GM19238 (cell line): ENCODE results near the gene C11orf42.
A peak's percentile ranks its signal among the peaks of the same experiment; 100 is the strongest.

Experiments
- DNase-seq: peaks from one replicate; pipeline ENCODE4 v3.0.0; 2011; ENCODE audit warnings: low spot score; ENCODE audit not compliant: insufficient read length

C11orf42 gene, protein sequence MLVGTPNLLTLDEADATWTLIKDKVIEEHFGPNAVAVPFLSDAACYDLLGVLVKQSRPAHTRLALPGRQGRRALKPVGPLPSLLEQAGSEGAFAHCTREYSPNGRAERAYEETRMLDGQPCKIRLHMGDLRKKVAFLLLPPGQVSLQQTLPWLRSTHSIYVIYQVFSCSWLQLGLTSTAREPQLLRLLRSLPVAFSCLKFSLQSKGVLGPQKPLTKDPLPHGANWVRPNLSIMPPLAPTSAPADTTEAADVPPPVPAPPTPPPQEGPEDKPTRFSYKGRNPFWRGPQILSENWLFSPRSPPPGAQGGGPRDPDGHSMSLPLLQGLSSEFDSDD

DNA sequence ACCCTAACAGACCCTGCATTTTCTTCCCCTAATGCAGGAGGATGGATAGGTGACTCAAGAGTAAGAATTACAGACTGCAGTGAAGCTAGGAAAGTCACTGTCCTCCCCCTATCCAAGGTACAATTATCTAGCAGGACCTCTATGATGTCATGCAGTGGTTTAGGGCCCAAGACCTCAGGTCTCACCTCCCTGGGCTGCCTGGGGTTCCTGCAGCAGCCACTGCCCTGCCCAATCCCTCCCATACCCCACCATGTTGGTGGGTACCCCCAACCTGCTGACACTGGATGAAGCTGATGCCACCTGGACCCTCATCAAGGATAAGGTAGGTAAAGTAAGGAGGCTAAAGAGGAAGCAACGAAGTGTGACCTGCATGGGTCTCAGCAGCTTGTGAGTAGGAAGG, at the start of gene C11orf42:
C11orf42 (plus strand) TSS at position 192 of the 400 bp plus-strand sequence; CDS start at position 251, 59 bp downstream.
- no peak for DNase-seq

DNA sequence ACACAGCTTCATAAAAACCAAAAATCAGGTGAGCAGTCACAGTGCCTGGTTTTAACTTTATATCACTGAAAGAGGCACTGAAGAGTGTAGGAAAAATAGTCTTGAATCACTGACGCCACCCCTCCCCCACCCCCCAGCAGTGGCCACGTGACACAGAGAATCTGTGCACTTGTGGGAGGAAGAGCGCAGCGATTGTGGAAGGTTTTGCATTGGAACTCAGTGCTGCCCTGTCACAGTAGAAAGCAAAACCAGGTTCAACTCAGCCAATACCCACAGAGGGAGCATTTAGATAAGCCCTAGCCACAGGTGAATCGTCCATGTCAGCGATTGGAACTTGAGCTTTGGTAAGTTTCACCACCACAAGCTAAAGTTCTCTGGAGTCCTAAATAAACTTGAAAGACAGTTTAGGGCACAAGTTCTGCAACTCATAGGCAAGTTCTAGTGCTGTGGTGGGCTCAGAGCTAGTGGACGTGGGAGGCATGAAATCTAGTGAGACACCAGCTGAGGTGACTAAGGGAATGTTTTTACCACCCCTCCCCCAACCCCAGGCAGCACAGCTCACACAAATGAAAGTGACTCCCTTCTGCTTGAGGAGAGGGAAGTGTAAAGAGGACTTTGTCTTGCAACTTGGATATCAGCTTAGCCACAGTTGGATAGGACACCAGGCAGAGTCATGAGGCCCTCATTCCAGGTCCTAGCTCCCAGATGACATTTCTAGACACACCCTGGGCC, 48.6 kb upstream of the C11orf42 start:
- DNase-seq, result no peak

DNA sequence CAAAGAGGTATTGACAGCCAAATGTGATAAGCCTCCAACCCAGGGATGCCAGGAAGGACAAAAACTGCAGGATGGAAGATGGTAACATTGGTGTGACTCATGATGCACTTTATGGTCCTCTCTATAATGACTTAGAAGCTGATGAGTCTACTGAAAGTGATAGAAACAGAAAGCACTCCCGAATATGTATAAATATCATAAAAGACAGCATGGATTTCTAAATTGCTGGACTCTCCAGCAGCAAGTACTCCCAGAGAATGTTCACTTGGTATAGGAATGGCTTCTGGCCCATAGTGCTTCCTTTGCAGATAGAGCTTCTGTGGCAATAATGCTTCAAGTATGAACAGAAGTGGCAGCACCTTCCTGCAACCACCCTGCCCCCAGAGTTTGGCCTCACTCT, 35.1 kb upstream of the C11orf42 start, which contains the start of gene OR52B2:
OR52B2 (minus strand) TSS at position 101 of the 400 bp plus-strand sequence; CDS start at position 101, 0 bp downstream.
- DNase-seq, result no peak

- no peak for DNase-seq
Measured at GRCh38 chr11:6175440-6175839, 29.9 kb upstream of the C11orf42 start.

DNA sequence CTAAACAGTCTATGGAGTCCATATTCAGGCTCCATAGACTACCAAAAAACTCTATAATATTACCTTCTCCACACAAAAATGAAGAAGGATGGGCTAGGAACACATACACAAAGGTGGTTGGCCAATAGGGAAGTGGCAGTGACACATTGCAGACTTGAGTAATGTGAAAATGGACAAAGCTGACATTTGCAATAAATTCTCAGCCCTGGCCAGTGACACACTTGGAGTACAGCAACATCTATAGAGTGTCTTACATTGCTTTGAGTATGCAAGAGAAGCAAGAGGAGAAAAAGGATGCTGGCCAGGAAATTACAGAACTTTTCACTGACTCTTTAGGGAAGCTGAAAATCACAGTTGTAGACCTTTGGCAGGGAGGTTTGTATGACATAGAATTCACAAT, 13.6 kb upstream of the C11orf42 start:
- DNase-seq, result no peak

DNA sequence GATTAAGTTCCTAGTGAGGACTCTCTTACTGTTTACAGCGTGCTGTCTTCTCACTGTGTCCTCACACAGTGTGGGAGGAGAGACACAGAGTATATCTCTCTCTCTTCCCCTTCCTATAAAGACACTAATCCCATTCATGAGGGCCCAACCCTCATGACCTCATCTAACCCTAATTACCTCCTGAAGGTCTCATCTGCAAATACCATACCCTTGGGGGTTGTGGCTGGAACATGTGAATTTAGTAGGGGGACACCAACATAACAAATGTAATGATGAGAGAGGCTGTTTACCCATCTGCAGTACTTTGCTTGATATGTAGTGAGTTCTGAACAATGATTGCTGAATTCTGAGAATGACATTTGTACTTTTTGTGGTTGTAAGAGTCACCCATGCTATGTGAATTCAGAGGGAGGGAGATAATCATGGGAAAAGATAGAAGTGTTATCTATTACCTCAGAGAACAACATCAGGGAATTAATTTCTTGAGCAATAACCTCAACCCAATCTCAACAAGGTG, 11.2 kb upstream of the C11orf42 start:
- DNase-seq, result no peak

GRCh38 chr11:6196396-6196795, 9.0 kb upstream of the C11orf42 start:
- DNase-seq, result no peak

DNA sequence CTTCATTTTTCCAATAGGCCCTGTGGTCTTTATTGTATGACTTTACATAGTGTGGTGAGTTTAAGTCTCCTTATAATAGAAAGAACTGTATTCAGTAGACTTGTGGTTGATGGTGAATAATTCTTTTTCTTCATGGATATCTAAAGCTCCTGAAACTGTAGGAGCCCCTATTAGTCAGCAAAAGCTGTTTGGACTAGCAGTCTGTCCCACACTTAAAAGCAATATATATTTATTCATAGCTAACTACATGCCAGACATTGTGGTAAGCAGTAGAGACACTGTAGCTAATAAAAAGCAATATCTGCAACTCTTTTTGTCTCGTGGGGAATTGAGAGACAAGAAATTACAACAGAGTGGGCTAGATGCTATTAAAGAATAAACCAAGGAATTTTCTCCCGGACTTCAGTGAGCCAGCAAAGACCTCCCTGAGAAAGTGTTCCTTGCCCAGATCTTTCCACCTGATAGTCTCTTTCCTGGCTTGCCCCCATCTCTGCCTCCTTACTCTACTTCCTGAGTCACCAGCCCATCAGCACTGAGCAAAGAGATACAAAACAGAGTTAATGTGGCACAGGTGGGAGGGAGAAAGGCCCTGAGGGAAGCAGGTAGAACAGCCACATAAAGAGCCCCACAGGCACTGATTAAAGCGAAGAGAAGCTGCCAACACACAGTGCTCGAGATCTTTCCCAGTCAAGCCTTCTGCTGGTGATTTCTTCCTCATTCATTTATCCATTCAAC, 7.7 kb upstream of the C11orf42 start:
- no peak for DNase-seq

GRCh38 chr11:6199174-6199810, 6.1 kb upstream of the C11orf42 start, which contains the start of gene OR52W1:
Gene OR52W1, plus strand, starts transcription at chr11:6199224. Its CDS starts 0 bp downstream, at chr11:6199224.
- DNase-seq, result no peak

GRCh38 chr11:6200975-6201374, 4.4 kb upstream of the C11orf42 start:
- DNase-seq, result no peak

DNA sequence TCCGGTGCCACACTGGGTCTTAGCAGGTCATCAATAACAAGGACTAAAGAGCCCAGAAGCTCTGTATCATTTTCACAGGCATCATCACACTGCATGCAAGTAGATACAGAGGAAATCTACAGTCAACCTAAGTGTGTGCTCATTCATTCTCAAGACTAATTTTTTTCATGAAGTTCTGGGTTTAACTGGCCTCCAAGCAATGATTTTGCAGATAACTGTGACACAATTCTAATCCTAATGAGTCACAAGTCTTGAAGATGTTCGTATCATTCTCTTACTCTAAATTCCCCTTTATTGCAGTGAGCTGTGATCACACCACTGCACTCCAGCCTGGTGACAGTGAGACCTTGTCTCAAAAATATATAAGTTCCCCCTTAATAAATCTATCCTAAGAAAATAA, 3.9 kb upstream of the C11orf42 start:
- no peak for DNase-seq

DNA sequence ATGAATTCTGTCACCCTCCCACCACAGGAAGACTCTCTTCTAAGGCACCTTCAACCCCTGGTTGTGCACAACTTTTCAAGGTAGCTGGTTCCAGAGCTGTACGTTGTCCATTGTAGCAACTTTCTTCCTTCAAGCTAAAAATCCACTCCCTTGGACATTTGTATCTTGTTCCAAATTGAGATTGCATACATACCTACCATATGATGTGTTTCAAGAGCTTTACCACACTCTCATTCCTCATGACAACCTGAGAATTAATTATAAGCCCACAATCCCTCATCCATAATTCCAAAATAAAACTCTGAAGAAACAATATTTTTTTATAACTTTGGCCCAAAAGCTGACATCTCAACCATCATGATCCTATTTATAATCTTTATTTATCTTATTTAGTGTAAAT, 3.3 kb upstream of the C11orf42 start:
- no peak for DNase-seq

GRCh38 chr11:6203327-6203726, 2.0 kb upstream of the C11orf42 start:
- peak; percentile 16 for DNase-seq

DNA sequence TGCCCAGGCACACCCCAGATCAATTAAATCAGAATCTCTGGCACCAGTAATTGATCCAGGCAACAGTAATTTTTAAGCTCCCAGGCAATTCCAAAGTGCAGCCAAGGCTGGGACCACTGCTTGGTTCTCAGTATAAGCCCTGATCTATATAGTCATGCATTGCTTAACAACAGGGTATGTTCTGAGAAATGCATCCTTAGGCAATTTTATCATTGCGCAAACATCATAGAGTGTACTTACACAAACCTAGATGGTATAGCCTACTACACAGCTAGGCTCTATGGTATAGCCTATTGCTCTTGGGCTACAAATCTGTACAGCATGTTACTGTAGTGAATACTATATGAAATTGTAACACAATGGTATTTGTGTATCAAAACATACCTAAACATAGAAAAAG, 651 bp upstream of the C11orf42 start:
- no peak for DNase-seq

DNA sequence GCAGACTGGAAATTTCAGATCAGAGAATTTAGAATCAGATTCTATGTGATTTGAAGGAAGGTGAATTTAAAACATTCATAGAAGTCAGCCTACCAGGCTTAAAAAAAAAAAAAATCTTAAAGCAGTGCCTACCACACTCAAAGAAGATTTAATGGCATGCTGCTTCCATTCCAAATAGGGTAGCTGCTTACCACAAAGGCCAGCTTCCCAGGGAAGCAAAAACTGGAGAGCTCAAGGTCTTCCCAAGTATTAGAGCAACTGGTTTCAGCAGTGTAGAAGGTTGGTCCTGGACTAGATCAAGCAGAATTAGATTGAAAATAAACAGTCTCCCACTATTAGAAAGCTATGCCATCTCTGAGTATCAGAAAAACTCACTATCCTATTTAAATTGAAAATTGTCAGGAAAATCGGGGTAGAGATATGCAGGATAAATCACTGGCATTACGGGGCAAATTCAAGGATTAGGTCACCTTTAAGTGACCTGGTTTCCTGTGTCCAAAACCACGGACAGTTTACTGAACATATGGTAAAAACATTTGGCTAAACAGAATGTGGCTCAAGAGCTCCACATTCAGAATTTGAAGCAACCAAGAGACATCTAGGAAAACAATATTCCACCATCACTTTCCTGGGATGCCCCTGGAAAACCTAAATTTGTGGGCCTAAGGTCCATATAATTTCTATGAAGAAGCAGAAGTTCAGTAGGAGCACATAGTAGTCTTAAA, 1.3 kb downstream of the C11orf42 start:
- no peak for DNase-seq

DNA sequence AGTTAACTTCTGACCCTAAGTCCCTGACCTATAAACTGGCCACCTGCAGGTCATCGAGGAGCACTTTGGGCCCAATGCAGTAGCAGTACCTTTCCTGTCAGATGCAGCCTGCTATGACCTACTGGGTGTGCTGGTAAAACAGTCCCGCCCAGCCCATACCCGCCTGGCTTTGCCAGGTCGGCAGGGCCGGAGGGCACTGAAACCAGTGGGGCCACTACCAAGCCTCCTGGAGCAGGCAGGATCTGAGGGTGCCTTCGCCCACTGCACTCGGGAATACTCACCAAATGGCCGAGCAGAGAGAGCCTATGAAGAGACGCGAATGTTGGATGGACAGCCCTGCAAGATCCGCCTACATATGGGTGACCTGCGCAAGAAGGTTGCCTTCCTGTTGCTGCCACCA, 4.4 kb downstream of the C11orf42 start:
- no peak for DNase-seq

DNA sequence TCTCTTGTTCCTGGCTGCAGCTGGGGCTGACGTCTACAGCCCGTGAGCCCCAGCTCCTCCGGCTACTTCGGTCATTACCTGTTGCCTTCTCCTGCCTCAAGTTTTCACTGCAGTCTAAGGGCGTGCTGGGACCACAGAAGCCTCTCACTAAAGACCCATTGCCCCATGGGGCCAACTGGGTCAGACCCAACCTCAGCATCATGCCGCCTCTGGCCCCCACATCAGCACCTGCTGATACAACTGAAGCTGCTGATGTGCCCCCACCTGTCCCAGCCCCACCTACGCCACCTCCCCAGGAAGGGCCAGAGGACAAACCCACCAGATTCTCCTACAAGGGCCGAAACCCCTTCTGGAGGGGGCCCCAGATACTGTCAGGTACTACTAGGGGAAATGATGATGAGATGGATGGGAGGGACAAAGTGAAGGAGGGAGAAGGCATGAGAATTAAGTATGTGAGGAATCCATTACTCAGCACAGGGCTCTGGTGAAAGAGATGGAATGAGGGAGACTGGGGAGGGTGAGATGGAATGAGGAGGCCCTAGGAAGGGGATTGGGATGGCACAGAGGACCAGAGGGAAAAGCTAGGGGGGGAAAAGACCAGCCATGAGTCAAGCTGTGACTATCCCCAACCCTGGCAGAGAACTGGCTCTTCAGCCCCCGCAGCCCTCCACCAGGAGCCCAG, 5.1 kb downstream of the C11orf42 start:
- DNase-seq, result no peak

DNA sequence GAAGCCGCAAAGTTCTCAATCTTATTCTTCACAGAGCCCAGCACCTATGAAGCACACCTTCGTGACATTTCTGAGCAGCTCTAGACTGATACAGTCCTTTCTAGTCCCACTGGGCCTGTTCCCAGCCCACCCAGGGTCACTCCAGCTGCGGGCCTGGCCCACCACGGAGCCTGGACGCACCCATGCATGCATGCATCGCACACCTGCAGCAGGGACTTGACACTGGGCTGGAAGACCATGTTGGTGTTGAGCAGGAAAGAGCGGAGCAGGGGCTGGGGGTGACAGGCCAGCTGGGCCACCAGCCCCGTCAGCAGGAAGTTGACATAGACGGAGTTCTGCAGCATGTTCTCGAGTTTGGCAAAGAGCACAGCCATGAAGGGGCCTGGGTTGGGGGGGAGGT, 9.2 kb downstream of the C11orf42 start:
- DNase-seq, result no peak

GRCh38 chr11:6216501-6216900, 11.1 kb downstream of the C11orf42 start:
- DNase-seq, result no peak

DNA sequence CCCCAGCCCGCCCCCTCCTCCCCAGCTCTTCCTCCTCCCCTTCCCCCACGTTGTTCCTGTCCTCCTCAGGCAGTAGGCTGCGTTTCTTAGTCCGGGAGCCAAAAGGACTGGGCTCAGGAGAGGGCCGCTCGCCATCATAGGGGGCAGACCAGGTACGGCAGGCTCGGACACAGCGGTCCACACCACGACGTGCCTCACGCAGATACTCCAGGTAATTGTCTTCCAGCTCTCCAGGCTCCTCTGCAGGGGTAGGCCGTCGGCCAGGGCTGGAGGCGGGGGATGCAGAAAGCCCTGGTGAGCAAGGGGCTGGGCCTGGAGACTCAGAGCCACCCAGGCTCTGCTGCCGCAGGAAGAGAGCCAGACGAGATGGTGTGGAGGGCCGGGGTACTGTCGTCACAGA, 12.4 kb downstream of the C11orf42 start:
- no peak for DNase-seq
